EH (cell line): Measurements from ENCODE around the gene PHACTR1.

Experiments
- DNase-seq: peaks from one replicate; pipeline ENCODE4 v3.0.0-alpha.2; 2015; ENCODE audit warnings: low read depth

The PHACTR1 gene

DNA sequence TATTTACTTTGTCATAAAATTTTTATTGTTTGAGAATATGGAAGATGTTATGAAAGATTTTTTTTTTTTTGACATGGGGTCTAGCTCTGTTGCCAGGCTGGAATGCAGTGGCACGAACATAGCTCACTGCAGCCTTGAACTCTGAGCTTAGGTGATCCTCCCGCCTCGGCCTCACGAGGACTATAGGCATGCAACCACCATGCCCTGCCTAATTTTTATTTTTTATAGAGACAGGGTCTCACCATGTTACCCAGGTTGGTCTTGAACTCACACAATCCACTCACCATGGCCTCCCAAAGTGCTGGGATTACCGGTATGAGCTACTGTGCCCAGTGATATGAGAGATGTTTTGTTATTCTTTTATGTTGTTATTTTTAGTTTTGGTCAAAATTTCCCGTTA is 316.0 kb downstream of the PHACTR1 start:
- no peak for DNase-seq

DNA sequence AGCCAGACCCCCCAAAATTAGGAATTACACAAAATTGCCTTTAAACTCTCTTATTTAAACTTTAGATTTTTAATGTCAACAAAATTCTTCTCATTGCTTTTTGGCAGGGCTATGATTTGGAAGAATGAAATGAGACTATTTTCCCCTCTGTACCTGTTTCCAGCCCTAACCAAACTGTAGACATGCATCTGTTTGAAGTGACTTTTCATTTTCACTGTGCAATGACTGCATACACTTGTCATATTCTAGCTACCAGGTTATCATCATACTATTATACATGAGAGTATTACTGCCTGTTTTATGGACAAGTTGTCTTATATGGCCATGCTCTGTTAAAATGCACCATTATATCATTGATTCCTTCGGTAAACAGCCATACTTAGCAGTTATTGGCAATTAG is 316.6 kb downstream of the PHACTR1 start:
- no peak for DNase-seq

DNA sequence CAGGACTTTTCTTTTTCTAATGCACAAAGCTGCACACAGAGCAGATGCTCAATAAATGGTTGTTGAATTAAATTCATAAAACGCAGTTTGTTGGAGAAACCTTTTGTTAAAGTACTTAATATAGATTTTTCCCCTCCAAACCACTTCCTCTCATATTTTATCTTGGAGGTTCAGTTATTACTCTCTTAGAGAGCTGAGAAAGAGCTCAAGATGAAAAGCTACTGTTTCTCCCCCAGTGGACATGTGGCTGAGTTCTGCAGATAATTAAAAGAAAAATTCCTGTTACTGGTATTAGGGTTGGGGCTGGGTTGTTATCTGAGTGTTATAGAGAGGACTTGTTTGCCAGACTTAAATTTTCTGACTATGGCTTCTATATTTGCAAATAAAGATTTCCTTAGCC is 317.7 kb downstream of the PHACTR1 start:
- DNase-seq = no peak

DNA sequence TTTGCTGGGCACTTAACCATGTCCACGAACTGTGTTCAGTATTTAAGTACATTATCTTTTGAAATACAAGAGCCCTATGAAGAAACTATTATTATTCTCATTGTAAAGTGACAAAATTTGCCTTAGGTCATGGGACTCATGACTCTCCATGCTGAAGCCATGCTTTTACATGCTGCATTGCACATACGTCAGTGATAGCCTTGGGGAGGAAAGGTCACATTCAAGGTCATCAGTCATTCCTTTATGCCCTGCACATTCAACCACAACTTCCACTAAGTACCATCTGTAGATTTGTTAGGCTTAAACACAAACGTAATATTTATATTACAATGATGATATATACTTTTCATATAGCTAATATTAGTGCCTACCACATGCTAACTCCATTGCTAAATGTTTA is 319.0 kb downstream of the PHACTR1 start:
- DNase-seq = no peak

DNA sequence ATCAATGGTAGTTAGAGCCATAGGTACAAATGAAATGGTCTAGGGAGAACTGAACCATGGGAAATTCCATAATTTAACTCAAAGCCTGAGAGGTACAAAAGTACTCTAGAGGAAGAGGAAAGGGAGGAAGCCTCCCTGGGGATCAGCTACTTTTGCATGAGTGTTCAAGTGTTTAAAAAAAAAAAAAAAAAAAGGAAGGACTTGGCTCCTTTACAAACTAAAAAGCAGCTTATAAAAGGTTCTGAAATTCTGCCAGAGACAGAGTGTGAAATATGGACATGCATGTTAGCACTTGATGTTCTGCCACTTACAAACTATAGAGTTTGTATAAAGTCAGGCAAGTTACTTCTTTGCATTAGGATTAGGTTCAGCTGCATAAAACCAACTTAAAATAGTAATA is 321.7 kb downstream of the PHACTR1 start:
- DNase-seq = no peak

DNA sequence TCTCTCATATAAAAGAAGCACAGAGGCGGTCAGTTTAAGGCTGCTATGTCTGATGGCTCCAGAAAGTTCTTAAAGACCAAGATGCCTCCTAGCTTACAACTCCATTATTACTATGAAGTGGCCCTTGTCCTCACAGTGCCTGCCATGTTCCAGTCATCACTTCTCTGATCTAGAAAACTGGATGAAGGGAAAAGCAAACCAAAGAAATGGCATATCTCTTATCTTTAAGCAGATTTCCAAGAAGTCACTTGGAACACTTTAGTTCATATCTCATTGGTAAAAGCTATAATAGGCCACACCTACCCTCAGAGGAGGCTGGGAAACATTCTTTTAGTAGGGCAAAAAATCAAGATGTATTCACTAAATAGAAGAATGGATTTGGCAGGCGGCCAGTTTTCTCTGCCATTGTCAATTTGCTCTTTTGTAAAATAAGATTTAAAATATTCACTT is 322.2 kb downstream of the PHACTR1 start:
- no peak for DNase-seq

DNA sequence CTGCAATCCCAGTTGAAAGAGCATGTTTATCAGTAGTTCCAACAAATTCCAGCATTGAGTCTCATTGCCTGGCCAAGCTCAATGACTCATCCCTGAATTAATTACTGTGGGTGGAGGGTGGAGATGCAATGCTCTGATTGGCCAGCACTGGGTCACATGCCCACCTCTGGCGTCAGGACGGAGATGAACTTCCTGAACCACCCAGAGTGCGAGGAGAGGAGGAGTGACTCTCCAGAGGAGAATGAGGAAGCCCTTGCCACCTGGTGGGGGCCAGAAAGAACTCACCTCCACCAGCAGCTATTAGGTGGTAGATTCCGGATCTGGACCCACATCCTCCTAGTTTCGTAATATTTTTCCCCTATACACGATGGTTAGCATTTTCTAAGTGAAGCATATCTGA is 327.8 kb downstream of the PHACTR1 start:
- peak; percentile 18 for DNase-seq

DNA sequence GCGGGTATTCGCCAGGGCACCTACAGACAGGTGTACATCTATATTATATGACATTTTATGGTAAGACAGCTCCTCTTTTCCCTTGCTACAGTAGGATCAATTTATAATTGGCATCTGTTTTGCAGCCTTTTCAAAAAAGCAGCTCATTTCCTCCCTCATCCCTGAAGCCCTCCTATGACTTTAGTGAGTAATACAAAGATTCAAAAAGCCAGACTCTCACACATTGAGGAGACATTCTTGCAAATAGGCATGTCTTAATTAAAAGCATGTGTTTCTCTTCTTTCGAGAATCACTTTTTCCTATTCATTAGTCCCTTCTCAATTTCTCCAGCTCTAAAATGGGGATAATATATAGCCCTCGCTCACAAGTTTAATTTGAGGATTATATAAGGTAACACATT is 328.3 kb downstream of the PHACTR1 start:
- no peak for DNase-seq

DNA sequence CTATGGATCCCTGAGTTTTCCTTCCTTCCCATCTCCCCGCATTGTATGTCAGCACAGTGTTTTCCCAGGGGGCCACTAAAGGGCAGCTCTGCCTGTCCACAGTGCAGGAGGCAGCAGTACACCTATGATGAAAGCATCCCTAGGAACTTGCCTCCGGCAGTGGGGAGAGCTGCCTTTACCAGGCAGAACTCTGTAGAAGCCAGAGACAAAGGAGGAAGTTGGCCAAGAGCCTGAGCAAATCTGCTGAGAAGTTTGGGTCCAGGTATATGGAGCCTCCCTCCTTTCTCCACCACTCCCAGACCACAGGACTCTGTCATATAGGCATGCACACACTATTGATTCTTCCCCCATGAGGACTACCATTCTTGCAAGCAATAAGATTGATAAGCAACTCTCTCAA is 329.1 kb downstream of the PHACTR1 start:
- no peak for DNase-seq

DNA sequence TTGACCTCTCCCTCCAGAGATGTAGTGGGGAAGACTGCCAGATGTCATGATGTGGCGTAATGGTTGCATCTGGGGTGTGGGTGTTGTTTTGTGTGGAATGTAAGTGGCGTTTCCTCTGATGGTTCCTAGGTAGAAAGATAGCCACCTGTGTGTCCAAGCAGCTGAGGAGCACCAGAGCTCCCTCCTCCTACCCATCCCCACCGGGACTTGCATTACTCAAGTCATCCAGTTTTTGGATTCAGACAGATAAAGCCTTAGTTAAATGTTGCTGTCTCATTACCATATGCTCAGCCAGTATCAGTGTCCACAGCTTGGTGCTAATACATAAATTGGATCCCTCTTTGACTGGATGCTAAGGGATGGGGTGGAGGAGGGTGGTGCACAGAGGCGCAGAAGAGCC is 329.5 kb downstream of the PHACTR1 start:
- DNase-seq = no peak

DNA sequence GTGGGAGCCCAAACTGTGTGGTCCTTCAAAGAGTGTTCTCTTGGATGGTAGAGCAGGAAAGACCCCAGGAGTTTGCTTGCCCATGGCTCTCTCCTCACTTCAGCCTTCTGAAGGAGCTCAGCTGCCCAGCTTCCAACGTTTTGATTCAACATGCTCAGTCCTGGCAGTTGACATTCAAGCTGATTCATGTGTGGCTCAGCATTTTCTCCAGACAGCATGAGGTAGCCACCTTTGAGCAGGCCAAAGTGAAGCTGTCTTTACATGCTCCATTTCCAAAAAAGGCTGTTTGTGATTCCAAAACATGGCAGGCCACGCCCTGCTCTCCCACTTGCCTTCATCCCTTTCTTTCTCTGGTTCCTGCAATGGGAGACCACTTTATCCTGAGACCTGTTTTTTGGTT is 331.5 kb downstream of the PHACTR1 start:
- no peak for DNase-seq

DNA sequence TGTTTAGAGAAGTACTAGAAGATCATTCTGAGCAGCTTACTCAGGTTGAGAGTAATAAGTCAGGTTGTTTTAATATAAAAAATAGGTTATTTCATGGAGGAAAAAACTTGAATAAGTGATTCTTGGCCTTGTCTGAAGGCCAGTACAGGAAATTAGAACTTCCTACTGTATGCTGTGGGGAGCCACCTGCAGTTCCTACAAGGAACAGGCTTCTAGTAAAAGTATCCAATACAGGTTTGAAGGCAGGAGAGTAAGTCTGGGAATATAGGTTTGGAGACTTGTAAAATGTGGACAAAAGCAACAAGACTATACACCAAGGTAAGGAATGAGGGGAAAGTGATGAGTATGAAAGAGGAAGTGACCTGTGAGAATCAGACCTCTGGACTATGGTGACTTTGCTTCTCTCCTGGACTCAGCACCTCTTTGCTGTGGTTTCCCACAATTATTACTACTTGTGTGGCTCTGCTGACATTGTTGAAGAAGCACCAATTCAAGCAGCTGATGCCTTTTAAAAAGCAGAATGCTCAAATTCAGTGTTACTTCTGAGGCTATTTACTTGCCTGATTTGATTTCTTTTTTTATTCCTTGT is 333.2 kb downstream of the PHACTR1 start:
- DNase-seq = no peak

DNA sequence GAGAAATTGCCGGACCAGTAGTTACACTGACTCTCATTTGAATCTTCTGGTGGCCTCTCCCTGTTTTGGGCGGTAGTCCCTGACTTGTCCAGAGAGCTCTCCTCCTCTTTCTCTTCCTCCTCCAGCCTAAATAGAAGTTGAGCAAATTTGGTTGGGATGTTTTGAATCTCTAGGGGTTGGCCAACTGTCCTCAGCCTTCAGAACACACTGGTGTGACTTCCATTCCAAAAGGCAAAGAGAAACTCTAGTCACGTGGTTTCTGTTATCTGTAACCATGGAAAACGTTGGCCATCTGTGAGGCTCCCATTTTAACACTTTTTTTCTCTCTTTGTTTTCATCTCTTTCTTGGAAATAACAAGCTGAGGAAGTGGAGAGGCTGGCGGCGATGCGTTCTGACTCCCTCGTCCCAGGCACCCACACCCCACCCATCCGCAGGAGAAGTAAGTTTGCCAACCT is 336.5 kb downstream of the PHACTR1 start:
- DNase-seq = no peak

DNA sequence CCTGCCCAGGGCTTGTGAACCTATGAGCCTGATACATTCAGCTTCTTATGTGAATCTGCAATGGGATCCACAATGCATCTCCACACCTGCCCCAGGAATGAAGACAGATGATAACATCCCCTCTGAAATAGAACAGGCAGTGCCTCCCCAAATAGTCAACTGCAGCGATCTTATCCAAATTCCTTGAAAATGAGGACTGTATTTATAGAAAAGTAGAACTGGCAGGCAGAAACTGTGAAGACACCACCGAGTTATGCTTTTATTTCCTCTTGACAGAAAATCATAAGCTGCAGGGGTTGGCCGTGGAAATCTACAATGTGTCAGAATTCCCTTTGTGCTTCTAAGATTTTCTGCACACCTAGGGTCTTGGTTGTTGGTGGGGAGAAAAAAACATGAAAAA is 341.5 kb downstream of the PHACTR1 start:
- no peak for DNase-seq

DNA sequence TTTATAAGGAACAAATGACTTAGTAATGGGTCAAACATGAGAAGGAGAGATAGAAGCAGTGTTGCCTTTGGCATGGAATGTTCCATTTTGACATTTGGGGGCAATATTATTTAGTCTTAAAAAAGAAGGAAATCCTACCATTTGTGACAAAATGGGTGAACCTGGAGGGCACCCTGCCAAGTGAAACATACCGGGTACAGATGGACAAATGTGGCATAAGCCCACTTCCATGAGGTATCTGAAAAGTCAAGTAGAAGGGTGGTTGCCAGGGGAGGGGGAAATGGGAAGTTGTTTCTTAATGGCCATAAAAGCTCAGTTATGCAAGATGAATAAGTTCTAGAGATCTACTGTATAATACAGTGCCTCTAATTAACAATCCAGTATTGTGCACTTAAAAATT is 342.5 kb downstream of the PHACTR1 start:
- DNase-seq = no peak

DNA sequence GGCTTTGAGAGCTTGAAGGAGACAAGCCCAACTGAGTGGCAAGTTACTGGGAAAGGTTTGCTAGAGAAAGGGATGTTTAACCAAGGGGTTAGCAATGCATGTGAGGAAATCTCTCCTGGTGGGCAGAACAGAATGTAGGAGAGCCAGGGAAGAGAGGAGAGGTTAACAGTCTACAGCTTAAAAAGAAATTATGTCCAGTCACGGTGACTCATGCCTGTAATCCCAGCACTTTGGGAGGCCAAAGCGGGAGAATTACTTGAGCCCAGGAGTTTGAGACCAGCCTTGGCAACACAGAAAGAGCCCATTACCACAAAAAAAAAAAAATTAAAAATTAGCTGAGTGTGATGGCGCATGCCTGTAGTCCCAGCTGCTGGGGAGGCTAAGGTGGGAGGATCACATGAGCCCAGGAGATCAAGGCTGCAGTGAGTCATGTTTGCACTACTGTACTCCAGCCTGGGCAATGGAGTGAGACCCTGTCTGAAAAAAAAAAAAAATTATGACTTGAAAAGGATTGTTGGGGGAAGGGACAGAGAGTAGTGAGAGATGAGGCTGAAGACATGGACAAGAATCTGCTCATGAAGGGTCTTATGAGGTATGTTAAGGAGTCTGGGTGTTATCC is 346.8 kb downstream of the PHACTR1 start:
- DNase-seq = peak; percentile 12

DNA sequence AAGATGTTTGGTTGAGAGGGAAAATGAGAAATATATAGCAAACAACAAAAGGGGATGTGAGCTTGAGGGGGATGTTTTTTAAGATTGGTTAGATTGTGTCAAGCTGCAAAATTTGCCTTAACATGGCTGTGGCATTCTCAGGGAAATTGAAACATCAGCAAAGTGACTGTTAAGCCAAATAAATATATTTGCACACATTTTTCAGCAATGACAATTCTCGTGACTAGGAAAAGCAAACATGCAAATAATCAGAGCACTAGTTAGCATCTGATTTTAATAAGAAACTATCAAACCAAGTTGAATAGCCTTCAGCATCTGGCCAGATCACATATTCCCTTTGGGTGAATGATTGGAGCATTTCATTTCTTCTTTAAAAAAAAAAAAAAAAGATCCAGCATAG is 349.0 kb downstream of the PHACTR1 start:
- peak; percentile 27 for DNase-seq

DNA sequence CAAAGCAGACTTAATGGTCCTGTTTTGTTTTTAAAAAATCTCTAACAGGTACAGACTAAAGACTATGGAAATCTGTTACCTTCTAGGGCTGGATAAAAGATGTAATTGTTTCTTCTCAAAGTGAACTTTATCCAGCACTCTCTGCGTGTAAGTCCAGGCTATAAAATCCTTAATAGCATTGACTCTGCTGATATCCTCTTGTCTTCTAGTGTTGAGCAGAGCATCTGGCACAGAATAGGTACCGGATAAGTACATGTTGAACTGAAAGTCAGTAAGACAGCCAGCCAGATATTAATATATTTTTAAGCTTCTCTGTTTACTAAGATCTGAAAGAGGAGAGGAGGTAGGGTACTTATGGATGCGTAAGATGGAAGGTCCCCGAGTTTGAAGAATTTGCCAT is 349.5 kb downstream of the PHACTR1 start:
- DNase-seq = no peak

DNA sequence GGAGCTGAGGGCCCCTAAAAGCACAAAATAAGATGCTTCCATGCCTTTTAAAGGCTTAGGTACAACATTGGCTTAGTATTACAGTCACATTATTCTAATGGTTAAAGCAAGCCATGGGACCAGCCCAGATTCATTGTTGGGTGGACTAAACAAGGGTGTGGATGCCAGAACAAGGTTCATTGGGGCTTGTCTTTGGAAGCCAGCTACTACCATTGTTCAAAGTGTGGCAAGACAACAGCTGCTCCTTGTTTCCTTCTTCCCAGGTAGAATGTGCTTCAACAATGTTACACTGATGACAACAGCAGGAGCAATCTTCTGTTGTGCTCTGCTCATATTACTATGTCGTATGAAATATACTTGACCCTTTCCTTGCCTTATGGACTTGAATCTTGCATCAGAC is 350.3 kb downstream of the PHACTR1 start:
- DNase-seq = no peak

DNA sequence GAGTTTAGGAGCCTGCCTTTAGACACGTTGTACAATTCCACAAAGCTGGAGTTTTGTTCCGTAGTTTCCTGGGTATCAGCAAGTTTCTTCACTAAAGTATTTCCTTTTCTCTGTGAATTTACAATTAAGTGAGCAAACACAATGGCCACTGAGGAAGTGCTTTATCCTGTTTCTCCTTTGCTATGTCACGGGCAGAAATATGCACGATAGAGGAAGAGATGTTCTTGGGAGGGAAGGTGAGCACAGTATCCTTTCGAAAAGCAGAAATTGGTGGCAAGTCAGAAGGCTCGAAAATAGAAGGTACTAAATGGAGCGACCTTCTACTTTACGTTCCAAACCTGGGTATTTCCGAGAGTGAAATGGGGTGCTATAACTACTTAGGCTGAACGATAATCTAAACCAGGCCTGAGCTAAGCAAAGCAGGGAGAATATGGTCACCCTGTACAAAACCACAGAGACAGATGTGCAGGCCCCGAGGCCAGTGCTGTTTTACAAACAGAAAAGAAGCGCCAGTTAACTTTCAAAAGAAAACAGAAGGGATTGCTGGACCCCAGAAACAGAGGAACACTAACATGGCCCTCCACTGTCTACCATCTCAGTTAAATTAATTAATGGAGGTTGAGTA is 352.1 kb downstream of the PHACTR1 start:
- no peak for DNase-seq

DNA sequence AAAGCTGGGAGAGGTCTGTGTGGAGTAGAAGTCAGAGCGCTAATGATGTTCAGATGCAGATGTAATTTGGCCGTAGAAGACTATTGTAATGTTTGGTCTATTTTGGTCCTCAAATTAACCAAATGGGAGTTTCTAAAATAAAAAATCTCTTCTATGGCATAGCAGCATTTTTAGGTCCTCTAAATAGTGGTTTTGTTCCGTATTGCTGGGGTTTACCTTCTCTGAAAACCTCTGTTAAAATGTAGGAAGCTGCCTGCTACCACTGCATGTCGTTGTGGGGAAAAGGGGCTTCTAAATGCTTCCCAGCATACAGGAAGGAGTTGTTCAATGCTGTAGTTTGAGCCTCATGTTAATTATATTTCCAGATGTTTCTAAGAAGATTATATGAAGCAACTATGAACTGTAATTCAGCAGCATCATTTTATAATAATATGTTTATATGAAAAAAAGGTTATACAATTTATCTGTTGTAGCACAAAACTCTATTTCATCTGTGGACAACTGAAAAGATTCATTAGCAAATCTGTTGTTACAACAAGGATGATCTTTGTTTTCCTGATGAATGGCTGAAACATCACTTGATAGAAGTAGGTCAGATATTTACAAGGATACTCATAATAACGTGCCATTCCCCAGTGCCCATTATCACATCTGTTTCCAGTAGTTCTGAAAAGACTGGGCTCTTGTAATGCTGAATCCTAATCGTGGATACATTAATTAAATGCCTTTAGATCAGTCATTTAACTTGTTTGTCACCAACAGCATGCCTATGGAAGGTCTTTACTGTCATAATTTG is 355.2 kb downstream of the PHACTR1 start:
- no peak for DNase-seq

DNA sequence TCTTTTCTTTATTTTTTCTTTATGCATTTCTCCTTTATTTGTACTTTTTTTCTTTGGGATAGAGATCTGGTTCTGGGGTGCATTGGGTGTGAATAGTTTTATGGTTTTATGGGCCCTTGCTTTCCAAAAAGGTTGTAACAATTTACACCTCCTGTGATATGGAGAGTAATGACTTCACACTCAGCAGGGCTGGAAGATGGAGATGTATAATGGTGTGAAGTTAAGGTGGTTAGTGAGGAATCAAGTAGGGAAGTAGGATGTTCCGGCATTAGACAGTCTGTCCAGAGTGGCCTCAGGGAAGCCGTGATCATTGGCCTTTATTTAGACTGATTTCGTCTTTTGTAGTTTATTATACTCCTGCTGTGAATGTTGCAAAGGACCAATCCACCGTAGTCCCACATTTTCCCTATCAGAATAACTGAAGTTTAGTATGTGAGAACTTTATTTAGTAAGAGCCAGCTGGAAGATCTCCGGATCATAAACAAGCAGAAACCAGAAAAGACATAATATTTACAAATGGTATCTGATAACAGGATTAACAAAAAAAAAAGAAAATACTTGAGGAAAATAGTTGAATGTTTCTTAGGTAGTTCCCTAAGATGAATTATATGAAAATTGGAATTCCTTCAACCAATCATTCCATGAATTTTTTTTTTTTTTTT is 356.2 kb downstream of the PHACTR1 start:
- no peak for DNase-seq
